ENCODE measurements around the gene PIEZO2. TPM values are rescaled to one million over a fixed set of nuclear protein-coding genes. Genes with fewer than 3 reads are reported as not detected.

PIEZO2 gene
- total RNA-seq, 2 experiments from 2014 or later: not detected

DNA sequence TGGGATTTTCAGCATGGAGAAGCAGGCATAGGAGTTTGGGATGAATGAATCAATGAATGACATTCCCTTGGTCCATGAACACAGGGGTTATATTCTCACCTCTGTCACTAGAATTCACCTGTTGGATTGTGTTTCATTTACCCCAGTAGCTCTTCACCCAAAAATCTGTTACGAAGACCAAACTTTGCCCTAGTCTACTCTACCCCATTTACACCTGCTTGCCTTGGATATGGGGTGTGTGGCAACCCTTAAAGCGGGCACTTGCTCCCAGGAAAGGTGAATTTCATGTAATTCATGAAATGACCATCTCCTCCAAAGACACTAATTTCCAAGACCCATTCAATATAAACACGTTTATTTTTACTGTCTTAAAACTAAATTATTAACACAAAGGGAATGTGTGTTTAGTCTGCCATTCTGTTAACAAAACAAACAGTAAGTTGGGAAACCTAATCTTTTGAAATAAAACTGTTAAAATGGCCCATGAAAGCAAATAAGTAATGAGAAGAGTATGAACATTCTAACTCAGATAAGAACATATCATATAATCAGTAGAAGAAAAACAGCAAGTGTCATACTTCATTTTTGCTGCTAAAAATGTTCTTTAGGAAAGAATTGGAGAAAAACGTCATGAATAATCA, 355.5 kb downstream of the PIEZO2 start:
- no peaks in the 10 kb centered on the region for H3K36me3 Mint-ChIP-seq
- no peaks in the 10 kb centered on the region for H3K4me1 Mint-ChIP-seq
- DNase-seq (no peak), ATAC-seq (no peak)
- no peak overlapping the region for H3K4me3 Mint-ChIP-seq
- H3K9me3 Mint-ChIP-seq (ENCODE audit: low read depth): no peaks in the 10 kb centered on the region
- peaks cover 15% of the 10 kb centered on the region for H3K27me3 Mint-ChIP-seq
- CTCF ChIA-PET: no interaction called here
- no peak overlapping the region for H3K27ac Mint-ChIP-seq

DNA sequence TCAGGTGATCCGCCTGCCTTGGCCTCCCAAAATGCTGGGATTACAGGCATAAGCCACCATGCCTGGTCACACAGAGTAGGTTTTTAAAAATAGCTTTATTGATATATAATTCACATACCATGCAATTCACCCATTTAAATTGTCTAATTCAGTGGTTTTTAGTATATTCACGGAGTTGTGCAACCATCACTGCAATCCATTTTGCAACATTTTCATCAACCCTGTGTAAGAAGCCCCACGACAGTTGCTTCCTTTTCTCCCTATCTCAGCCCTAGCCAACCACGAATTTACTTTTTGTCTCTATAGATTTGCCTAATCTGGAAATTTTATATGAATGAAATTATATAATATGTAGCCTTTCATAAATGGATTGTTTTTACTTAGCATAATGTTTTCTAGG, 357.2 kb downstream of the PIEZO2 start:
- DNase-seq (no peak), ATAC-seq (no peak)
- Mint-ChIP-seq H3K4me1 (peaks cover 1% of the 10 kb centered on the region), H3K4me3 (no peak overlapping the region), H3K9me3 (ENCODE audit: low read depth) (no peaks in the 10 kb centered on the region), H3K27me3 (peaks cover 19% of the 10 kb centered on the region), H3K36me3 (no peaks in the 10 kb centered on the region), H3K27ac (no peak overlapping the region)
- CTCF ChIA-PET: no interaction called here

DNA sequence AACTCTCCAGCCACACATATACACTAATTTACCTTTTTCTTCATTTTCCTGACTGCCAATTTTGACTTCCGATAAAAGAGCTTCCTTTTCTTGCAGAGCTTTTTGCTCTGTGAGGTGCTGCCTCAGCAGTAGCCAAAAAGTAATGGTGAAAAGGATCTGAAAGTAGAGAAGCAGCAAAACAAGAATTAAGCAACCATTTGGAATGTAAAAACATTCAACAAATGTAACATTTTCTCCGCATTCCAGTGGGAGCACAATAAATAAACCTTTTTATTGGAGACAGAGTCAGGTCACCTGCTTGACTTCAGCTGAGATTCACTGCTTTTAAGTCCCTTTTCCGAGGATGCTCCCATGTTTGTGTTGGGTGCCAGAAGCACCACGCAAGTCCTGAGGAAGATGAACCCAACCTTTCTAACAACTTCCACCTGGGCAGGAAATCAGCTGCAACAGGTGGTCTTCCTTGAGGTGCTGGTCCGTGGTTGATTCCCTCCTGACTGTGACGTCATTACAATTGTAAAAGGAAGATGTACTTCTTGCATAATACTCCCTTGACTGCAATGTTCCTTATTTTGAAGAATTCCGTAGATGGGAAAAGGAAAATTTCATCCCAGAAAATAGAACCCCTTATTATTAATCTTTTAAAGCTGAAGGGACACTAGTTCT, 358.1 kb downstream of the PIEZO2 start:
- DNase-seq (no peak), ATAC-seq (no peak)
- H3K27me3 Mint-ChIP-seq: peaks cover 24% of the 10 kb centered on the region
- H3K9me3 Mint-ChIP-seq (ENCODE audit: low read depth): no peaks in the 10 kb centered on the region
- H3K27ac Mint-ChIP-seq: no peak overlapping the region
- no peak overlapping the region for H3K4me3 Mint-ChIP-seq
- CTCF ChIA-PET: interaction anchor here (0.6 kb wide), 1 partner anchor 475 kb away, joined by 3 read pairs; no protein-coding TSS in a partner anchor
- peaks cover 2% of the 10 kb centered on the region for H3K4me1 Mint-ChIP-seq
- H3K36me3 Mint-ChIP-seq: no peaks in the 10 kb centered on the region

DNA sequence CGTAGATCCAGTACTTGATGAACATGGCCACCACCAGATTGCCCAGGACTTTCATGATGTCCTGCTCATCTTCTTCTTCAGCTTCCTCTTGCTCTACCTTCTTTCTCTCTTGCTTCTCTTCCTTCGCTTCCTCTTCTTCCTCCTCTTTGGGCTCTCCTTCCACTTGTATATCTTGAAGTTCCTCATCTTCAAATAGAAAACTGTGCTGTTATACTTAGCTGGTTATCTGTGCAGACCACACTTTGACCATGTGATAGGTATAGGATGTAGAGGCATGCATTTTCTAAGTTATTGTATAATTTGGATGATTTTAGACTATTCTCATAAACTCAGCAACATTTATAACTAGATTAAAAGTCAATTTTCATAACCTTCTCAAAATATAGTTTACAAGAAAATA, 360.2 kb downstream of the PIEZO2 start:
- CTCF ChIA-PET: no interaction called here

DNA sequence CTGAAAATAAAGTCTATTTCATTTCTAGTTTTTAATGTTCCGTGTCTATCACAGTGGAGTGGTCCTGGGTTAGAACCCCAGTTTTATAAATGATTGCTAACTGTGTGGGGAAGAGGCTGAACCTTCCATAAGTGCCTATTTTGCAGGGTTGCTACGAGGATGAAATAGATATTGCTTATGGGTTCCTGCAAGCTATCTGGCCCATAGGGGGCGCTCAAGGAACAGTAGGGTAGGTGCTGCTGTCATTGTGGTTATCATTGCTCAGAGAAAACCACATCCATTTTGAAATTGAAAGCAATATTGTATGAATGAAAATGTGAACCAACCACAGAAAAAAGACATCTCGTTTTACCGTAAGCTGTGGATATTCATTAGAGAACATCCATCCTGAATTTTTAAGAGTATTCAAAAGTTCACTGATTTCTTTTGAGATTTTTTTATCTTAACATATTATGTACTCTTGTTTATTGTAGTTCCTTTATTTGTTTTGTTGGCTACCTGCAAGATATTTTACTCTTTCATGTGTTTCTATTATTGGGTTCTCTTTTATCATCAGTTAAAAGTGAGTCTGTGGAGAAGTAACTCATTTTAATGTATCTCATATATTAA, 362.0 kb downstream of the PIEZO2 start:
- Mint-ChIP-seq H3K4me3 (no peak overlapping the region), H3K27me3 (peaks cover 53% of the 10 kb centered on the region), H3K9me3 (ENCODE audit: low read depth) (no peaks in the 10 kb centered on the region), H3K4me1 (peaks cover 2% of the 10 kb centered on the region), H3K36me3 (no peaks in the 10 kb centered on the region), H3K27ac (no peak overlapping the region)
- CTCF ChIA-PET: interaction anchor here (0.6 to 1.4 kb wide), 9 partner anchors 10 to 1716 kb away, joined by 3 to 6 read pairs (median 3); no protein-coding TSS in a partner anchor
- ATAC-seq: peak; percentile 89
- peak; percentile 93 for DNase-seq

More for the DNA sequence above, 360.2 kb downstream of the PIEZO2 start:
- Mint-ChIP-seq H3K4me3 (no peak overlapping the region), H3K27me3 (peaks cover 40% of the 10 kb centered on the region), H3K27ac (no peak overlapping the region), H3K9me3 (ENCODE audit: low read depth) (no peaks in the 10 kb centered on the region), H3K36me3 (no peaks in the 10 kb centered on the region), H3K4me1 (peaks cover 2% of the 10 kb centered on the region)
- no peak for ATAC-seq
- no peak for DNase-seq

DNA sequence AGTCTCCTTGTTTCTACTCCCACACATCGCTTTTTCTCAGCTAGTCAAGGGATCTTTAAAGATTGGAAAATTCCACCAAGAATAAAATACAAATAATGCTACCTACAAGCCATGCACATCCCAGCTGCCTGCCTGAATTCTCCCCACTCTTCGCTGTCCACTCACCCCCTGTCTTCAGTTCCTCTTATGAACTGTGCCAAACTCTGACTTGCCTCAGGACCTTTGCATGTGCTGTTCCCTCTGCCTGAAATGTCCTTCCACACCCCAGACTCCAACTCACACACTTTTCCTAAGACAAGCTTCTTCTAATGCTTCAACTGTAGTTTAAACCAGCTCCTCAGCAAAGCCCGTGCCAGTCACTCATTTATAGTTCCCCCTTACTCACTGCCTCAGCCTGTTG, 363.6 kb downstream of the PIEZO2 start:
- CTCF ChIA-PET: interaction anchor here (0.9 kb wide), 1 partner anchor 15 kb away, joined by 3 read pairs; no protein-coding TSS in a partner anchor
- H3K4me1 Mint-ChIP-seq: peaks cover 2% of the 10 kb centered on the region
- no peak overlapping the region for H3K4me3 Mint-ChIP-seq
- no peaks in the 10 kb centered on the region for H3K36me3 Mint-ChIP-seq
- DNase-seq: no peak
- H3K27me3 Mint-ChIP-seq: peaks cover 53% of the 10 kb centered on the region
- H3K27ac Mint-ChIP-seq: no peak overlapping the region
- no peaks in the 10 kb centered on the region for H3K9me3 Mint-ChIP-seq (ENCODE audit: low read depth)
- no peak for ATAC-seq

DNA sequence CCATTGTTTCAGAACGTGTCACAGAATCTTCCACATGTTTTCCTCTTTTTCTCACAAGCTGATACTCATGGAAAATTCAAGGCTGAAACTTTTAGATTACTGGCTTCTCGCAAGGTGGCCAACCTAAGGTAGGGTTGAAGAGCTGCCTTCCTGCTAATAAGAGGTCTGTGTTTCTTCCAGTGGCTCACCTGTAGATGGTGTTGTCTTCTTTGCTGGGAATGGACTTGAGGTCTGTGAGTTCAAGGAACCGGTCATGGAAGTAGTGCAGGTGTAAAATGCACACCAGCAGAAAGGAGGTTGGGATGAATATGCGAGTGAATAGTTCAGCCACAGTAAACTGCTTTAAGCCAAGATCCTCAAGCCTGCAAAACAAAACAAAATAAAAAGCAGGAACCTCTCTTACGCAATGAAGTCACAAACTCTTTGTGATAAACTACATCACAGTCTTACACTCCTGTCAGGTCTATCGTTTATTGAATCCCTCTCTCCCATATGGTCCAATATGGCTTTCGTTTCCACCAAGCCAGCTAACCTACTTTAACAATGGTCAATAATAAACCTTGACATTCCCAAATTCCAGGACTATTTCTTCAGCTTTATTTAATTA, 364.7 kb downstream of the PIEZO2 start:
- Mint-ChIP-seq H3K4me3 (no peak overlapping the region), H3K27me3 (peaks cover 58% of the 10 kb centered on the region), H3K36me3 (no peaks in the 10 kb centered on the region), H3K4me1 (peaks cover 2% of the 10 kb centered on the region), H3K9me3 (ENCODE audit: low read depth) (no peaks in the 10 kb centered on the region), H3K27ac (no peak overlapping the region)
- CTCF ChIA-PET: interaction anchor here (1.3 kb wide), 1 partner anchor 33 kb away, joined by 3 read pairs; no protein-coding TSS in a partner anchor
- DNase-seq: no peak
- no peak for ATAC-seq

DNA sequence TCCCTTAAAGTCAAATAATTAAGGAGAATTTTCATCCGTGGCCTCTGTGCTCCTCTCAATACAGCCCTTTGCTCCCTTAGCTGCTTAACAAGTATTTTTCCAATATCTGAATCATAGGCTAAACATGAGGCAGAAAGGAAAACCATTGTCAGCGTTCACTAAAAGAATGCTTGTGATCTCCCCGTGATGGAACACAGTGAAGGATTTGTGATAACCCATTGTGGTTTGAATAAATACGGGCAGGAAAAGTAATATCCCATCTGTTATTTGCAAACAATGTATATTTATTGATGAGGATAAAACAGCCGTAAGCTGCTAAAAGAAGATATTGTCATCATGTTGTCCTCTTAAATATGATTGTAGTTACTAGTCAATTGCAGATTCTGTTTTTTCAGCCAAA, 365.4 kb downstream of the PIEZO2 start:
- no peak overlapping the region for H3K4me3 Mint-ChIP-seq
- H3K27ac Mint-ChIP-seq: no peak overlapping the region
- H3K27me3 Mint-ChIP-seq: peaks cover 56% of the 10 kb centered on the region
- no peaks in the 10 kb centered on the region for H3K9me3 Mint-ChIP-seq (ENCODE audit: low read depth)
- CTCF ChIA-PET: interaction anchor here (1.3 kb wide), 1 partner anchor 33 kb away, joined by 3 read pairs; no protein-coding TSS in a partner anchor
- ATAC-seq (no peak), DNase-seq (no peak)
- no peaks in the 10 kb centered on the region for H3K36me3 Mint-ChIP-seq
- peaks cover 2% of the 10 kb centered on the region for H3K4me1 Mint-ChIP-seq

DNA sequence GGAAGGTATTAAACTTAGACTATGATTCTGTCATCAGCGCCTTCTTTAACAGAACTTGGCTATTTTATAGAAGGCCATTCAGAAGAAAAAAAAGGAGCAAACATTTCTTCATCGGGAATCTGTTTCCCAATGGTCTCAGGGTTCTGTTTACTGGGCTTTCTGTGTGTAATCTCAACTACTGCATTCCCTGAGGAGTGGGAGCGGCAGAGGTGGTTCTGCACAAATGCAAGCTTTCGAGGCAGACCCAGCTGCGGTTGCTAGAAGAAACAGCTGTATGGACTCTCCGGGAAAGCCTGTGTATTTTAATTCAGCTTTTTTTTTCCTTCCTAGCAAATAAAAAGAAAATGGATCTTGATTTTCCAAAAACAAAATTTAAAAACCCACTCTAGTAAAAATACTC, 372.9 kb downstream of the PIEZO2 start:
- peaks cover 42% of the 10 kb centered on the region for H3K27me3 Mint-ChIP-seq
- no peak overlapping the region for H3K4me3 Mint-ChIP-seq
- ATAC-seq: no peak
- H3K9me3 Mint-ChIP-seq (ENCODE audit: low read depth): no peaks in the 10 kb centered on the region
- CTCF ChIA-PET: interaction anchor here (1.6 kb wide), 1 partner anchor 11 kb away, joined by 5 read pairs; no protein-coding TSS in a partner anchor
- DNase-seq: no peak
- no peak overlapping the region for H3K27ac Mint-ChIP-seq
- peaks cover 2% of the 10 kb centered on the region for H3K4me1 Mint-ChIP-seq
- H3K36me3 Mint-ChIP-seq: no peaks in the 10 kb centered on the region

DNA sequence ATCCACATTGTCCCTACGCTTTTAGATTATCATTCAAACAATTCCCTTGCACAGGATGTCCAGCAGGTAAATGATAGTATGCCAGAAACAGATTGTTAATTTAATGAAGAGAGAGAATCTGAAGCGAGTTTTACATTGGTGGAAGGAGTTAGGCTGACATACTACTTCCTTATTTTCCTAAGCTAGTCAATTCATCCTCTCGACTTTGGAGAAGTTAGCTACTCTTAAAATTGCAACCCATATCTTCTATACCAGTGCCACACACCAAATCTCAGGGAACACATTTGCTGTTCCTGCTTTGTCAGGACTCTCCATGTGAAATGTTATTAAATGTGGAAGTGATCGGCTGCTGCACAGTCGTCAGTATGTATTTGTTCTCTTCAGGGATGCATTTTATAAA, 374.3 kb downstream of the PIEZO2 start:
- ATAC-seq (no peak), DNase-seq (no peak)
- Mint-ChIP-seq H3K4me3 (no peak overlapping the region), H3K36me3 (no peaks in the 10 kb centered on the region), H3K27me3 (peaks cover 40% of the 10 kb centered on the region), H3K9me3 (ENCODE audit: low read depth) (no peaks in the 10 kb centered on the region), H3K4me1 (peaks cover 10% of the 10 kb centered on the region), H3K27ac (no peak overlapping the region)
- CTCF ChIA-PET: no interaction called here

DNA sequence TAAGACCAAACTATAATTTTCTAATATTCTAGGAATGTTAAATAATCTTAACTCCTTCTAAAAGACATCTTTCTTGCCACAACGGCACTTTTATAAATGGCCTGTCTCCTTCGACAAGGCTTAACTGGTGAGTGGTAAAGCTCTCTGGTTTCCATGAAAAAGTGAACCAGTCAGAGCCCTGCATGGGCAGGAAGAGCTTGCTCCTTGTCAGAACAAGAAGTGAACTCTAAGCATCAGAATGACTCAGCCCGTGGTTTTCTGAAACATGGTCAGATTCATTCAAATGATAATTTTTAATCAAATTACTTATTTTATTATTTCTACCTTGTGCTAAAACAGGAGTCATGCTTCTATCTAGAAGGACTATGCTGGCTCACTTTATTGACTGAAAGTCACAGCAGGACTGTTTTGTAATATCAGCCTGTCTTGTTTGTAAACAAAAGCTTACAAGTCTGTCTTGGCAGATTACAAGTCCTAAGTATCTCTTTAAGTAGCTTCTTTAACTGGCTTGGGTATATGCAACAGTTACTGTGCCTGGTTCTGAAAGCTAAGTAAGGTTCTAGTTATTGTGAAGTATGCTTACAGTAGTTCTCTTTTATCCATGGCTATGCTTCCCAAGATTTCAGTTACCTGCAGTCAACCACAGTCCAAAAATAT, 378.2 kb downstream of the PIEZO2 start:
- Mint-ChIP-seq H3K27ac (no peak overlapping the region), H3K4me3 (no peak overlapping the region), H3K9me3 (ENCODE audit: low read depth) (no peaks in the 10 kb centered on the region), H3K27me3 (peaks cover 44% of the 10 kb centered on the region), H3K4me1 (peaks cover 10% of the 10 kb centered on the region), H3K36me3 (no peaks in the 10 kb centered on the region)
- ATAC-seq (peak; percentile 76), DNase-seq (peak; percentile 54)
- CTCF ChIA-PET: interaction anchor here (1.0 to 1.3 kb wide), 4 partner anchors 9 to 16 kb away, joined by 3 read pairs; no protein-coding TSS in a partner anchor

DNA sequence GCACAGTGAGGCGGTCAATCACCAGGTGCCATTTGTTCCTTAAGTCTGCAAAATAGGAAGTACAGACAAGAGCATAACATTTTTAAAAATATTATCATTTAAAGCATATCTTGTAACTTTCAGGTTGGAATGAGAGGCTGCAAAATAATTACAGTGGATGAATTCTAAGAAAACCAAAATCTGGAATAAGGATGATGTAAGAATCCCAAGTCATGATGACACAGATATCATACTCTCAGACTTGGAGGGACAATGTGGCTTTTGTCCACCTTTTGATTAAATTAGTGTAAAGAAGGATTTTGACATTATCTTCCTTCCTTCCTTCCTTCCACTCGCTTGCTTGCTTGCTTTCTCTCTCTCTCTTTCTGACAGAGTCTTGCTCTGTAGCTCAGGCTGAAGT, 379.1 kb downstream of the PIEZO2 start:
- CTCF ChIA-PET: interaction anchor here (1.0 to 1.3 kb wide), 3 partner anchors 10 to 16 kb away, joined by 3 read pairs; no protein-coding TSS in a partner anchor
- no peaks in the 10 kb centered on the region for H3K36me3 Mint-ChIP-seq
- H3K4me3 Mint-ChIP-seq: no peak overlapping the region
- no peaks in the 10 kb centered on the region for H3K9me3 Mint-ChIP-seq (ENCODE audit: low read depth)
- ATAC-seq: no peak
- peaks cover 10% of the 10 kb centered on the region for H3K4me1 Mint-ChIP-seq
- peaks cover 37% of the 10 kb centered on the region for H3K27me3 Mint-ChIP-seq
- H3K27ac Mint-ChIP-seq: no peak overlapping the region
- no peak for DNase-seq

DNA sequence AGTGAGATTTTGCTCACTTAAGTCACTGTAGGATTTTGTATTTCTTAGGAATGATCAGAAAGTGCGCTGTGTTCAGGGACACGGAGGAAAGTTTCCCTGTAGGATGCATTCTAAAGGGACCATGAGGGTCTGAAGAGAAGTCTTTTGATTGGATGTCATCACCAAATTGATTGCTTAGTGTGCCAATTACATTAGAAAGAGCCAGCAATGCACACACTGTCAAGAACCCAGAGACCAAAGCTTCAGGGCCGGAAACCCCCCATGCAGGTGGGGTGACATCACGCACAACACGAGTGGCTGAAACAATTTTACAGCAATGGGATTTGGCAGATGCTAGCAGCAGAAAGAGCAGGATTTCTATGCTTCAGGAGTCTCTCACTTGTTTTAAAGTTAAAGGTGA, 381.1 kb downstream of the PIEZO2 start:
- H3K4me1 Mint-ChIP-seq: peaks cover 10% of the 10 kb centered on the region
- ATAC-seq (no peak), DNase-seq (no peak)
- peaks cover 21% of the 10 kb centered on the region for H3K27me3 Mint-ChIP-seq
- no peak overlapping the region for H3K27ac Mint-ChIP-seq
- H3K9me3 Mint-ChIP-seq (ENCODE audit: low read depth): no peaks in the 10 kb centered on the region
- H3K36me3 Mint-ChIP-seq: no peaks in the 10 kb centered on the region
- no peak overlapping the region for H3K4me3 Mint-ChIP-seq
- CTCF ChIA-PET: interaction anchor here (1.2 kb wide), 1 partner anchor 19 kb away, joined by 3 read pairs; no protein-coding TSS in a partner anchor
